HepG2 (cell line): Measurements from ENCODE around the gene CCDC18. TPM values are rescaled to one million over a fixed set of nuclear protein-coding genes. Genes with fewer than 3 reads are reported as not detected.

Experiments used
- ATAC-seq: fragments of 200-7000 bp; cut with Tn5 transposase; 3 replicates; pipeline ENCODE4 v1.9.1; 2020; ENCODE audit warnings: mild to moderate bottlenecking, moderate library complexity
- BruUV-seq: library from RNA; stranded (reverse); fragments of 400-500 nt; replicated peaks from 2 replicates; lab custom pipeline; 2021; lab: Mats Ljungman, UMichigan
- CTCF ChIA-PET: fragments of 300-600 bp; formaldehyde crosslinking; extraction: SDS; loops from one replicate; lab custom pipeline; 2021; ENCODE audit warnings: low total read pairs, inconsistent platforms, low intra/inter-chr PET ratio; lab: Yijun Ruan, JAX
- POLR2A ChIA-PET: fragments of 350-600 bp; sonication (Branson Sonifier 250); formaldehyde crosslinking; loops from one replicate; lab custom pipeline; 2020; ENCODE audit warnings: antibody characterized with exemption, inconsistent platforms; lab: Yijun Ruan, JAX
- DNase-seq: peaks from one replicate; pipeline ENCODE4 v3.0.0-alpha.2; 2015; ENCODE audit warnings: low spot score
- FAIRE-seq: peaks from 3 replicates; lab custom pipeline; 2011; peaks lifted over from hg19 to GRCh38; lab: Jason Lieb, UNC
- H2AFZ ChIP-seq: one replicate; pipeline ENCODE4 v1.6.1; 2011; ENCODE audit warnings: low read length, inconsistent platforms
- H3K27ac ChIP-seq: fragments of 300-600 bp; 3 replicates; pipeline ENCODE4 v1.8.0; 2011; ENCODE audit warnings: mixed run types, mild to moderate bottlenecking, mixed read lengths, low read length, inconsistent platforms; ENCODE audit not compliant: insufficient read depth; ENCODE audit errors: extremely low read length
- H3K27me3 ChIP-seq, 2 experiments: fragments of 200-600 bp in 1 of 2; 2 replicates in 1 of 2; 3 replicates in 1 of 2; pipeline versions ENCODE4 v1.6.0 to v1.8.0; 2011; ENCODE audit warnings: low read length in 2 of 2, mild to moderate bottlenecking in 2 of 2, moderate library complexity in 2 of 2, inconsistent platforms in 1 of 2; ENCODE audit not compliant: insufficient read depth in 2 of 2, control insufficient read depth in 1 of 2
- H3K36me3 ChIP-seq, 2 experiments: fragments of 200-600 bp in 1 of 2; replicated peaks in 1 of 2; 2 replicates in 1 of 2; 3 replicates in 1 of 2; pipeline versions ENCODE4 v1.5.1 to v1.8.0; 2011; ENCODE audit warnings: low read length in 2 of 2, inconsistent platforms in 1 of 2; ENCODE audit not compliant: insufficient read depth in 2 of 2, control insufficient read depth in 1 of 2
- H3K4me1 ChIP-seq: 2 replicates; pipeline ENCODE4 v1.5.1; 2012; ENCODE audit warnings: low read length, inconsistent platforms; ENCODE audit not compliant: insufficient read depth
- H3K4me2 ChIP-seq: 2 replicates; pipeline ENCODE4 v1.6.0; 2011; ENCODE audit warnings: low read depth, low read length, inconsistent platforms
- H3K4me3 ChIP-seq, 3 experiments: fragments of 200-600 bp in 1 of 3; sonication (generic), shearing (Covaris generic) in 1 of 3; replicated peaks in 1 of 3; 2 replicates each; pipeline ENCODE4 v1.5.1; 2011 to 2016; ENCODE audit warnings: low read length in 3 of 3, inconsistent platforms in 2 of 3, low read depth in 2 of 3, mild to moderate bottlenecking in 2 of 3, control low read depth in 1 of 3, mixed read lengths in 1 of 3; ENCODE audit not compliant: insufficient read depth in 1 of 3
- H3K79me2 ChIP-seq: one replicate; pipeline ENCODE4 v1.6.1; 2011; ENCODE audit warnings: low read length, inconsistent platforms; ENCODE audit not compliant: insufficient read depth
- H3K9ac ChIP-seq: 2 replicates; pipeline ENCODE4 v1.6.0; 2011; ENCODE audit warnings: mild to moderate bottlenecking, low read depth, low read length, inconsistent platforms; ENCODE audit not compliant: insufficient read depth
- H3K9me3 ChIP-seq: 2 replicates; pipeline ENCODE4 v1.5.1; 2012; ENCODE audit warnings: mild to moderate bottlenecking, low read length
- H4K20me1 ChIP-seq: 2 replicates; pipeline ENCODE4 v1.6.0; 2011; ENCODE audit warnings: inconsistent platforms, mild to moderate bottlenecking, low read length, moderate library complexity; ENCODE audit not compliant: insufficient read depth
- MYPOP ChIP-seq: sonication (generic); formaldehyde crosslinking; IDR thresholded peaks from 2 replicates; pipeline ENCODE4 v1.8.1; 2023; ENCODE audit warnings: mild to moderate bottlenecking, moderate library complexity, missing genetic modification reagents
- RBAK ChIP-seq: sonication (generic); formaldehyde crosslinking; IDR thresholded peaks from 2 replicates; pipeline ENCODE4 v1.5.1; 2020; ENCODE audit warnings: mild to moderate bottlenecking, missing genetic modification reagents
- SMAD3 ChIP-seq: sonication (generic); formaldehyde crosslinking; IDR thresholded peaks from 2 replicates; pipeline ENCODE4 v1.4.0; 2020; ENCODE audit warnings: missing genetic modification reagents
- ZMYM4 ChIP-seq: sonication (generic); formaldehyde crosslinking; IDR thresholded peaks from 2 replicates; pipeline ENCODE4 v1.8.1; 2023; ENCODE audit warnings: mild to moderate bottlenecking, missing genetic modification reagents
- ZNF260 ChIP-seq: sonication (generic); formaldehyde crosslinking; IDR thresholded peaks from 2 replicates; pipeline ENCODE4 v1.4.0; 2020; ENCODE audit warnings: missing genetic modification reagents, low read depth, mild to moderate bottlenecking, borderline replicate concordance
- ZNF331 ChIP-seq: sonication (generic); formaldehyde crosslinking; IDR thresholded peaks from 2 replicates; pipeline ENCODE4 v1.4.0; 2020; ENCODE audit warnings: missing genetic modification reagents
- ZNF414 ChIP-seq: sonication (generic); formaldehyde crosslinking; IDR thresholded peaks from 2 replicates; pipeline ENCODE4 v1.5.0; 2020; ENCODE audit warnings: missing genetic modification reagents
- ZNF703 ChIP-seq: sonication (generic); formaldehyde crosslinking; IDR thresholded peaks from 2 replicates; pipeline ENCODE4 v1.5.1; 2020; ENCODE audit warnings: missing genetic modification reagents, mild to moderate bottlenecking, moderate library complexity, borderline replicate concordance
- ZSCAN29 ChIP-seq: sonication (generic); formaldehyde crosslinking; conservative IDR thresholded peaks from 2 replicates; pipeline ENCODE4 v1.4.0; 2020; ENCODE audit warnings: mild to moderate bottlenecking, missing genetic modification reagents
- WGBS: methylation state at CpG from one replicate; pipeline ENCODE4 v1.1.6; 2017; ENCODE audit warnings: low lambda C conversion rate; 5-methylcytosine and 5-hydroxymethylcytosine counted together
- in situ Hi-C: cut with HindIII; loops from 2 replicates; pipeline ENCODE4 v1.10.0; 2017; ENCODE audit warnings: low pct_unique_long_range_greater_than_20kb; ENCODE audit not compliant: extremely low pct_ligation_motif_present
- intact Hi-C: fragments of 100-400 bp; cut with micrococcal nuclease; formaldehyde crosslinking; loops from one replicate; pipeline ENCODE4 v1.10.0; 2022; ENCODE audit not compliant: unreplicated experiment
- polyA plus RNA-seq, 8 experiments: library from polyadenylated mRNA; depleted of rRNA in 3 of 8; stranded (reverse) in 7 of 8; unstranded in 1 of 8; fragments of >200 nt; fragmentation: Illumina TruSeq in 4 of 8; extraction: Trizol in 4 of 8; gene quantifications; 2 replicates each; pipeline versions ENCODE4 v1.2.1 to v1.2.3, GENCODE V29; 2011 to 2016; ENCODE audit warnings: low read depth in 4 of 8, missing spikeins in 1 of 8, mixed read lengths in 1 of 8; ENCODE audit not compliant: insufficient read depth in 1 of 8
- total RNA-seq, 5 experiments: library from RNA; depleted of rRNA; stranded (reverse); fragments of >200 nt; fragmentation: Illumina TruSeq; extraction: Trizol; gene quantifications; 2 replicates each; pipeline ENCODE4 v1.2.3, GENCODE V29; 2016; ENCODE audit warnings: low read depth in 1 of 5
- TF ChIP-seq, protein P1 (sequence below): sonication (generic); formaldehyde crosslinking; IDR thresholded peaks from 2 replicates; pipeline ENCODE4 v1.5.1; 2020; ENCODE audit warnings: missing genetic modification reagents, mild to moderate bottlenecking, borderline replicate concordance
- TF ChIP-seq, protein P2 (sequence below): sonication (generic); formaldehyde crosslinking; IDR thresholded peaks from 2 replicates; pipeline ENCODE4 v1.4.0; 2020; ENCODE audit warnings: missing genetic modification reagents
- TF ChIP-seq, protein P3 (sequence below): sonication (generic); formaldehyde crosslinking; conservative IDR thresholded peaks from 2 replicates; pipeline ENCODE4 v1.8.1; 2023; ENCODE audit warnings: missing genetic modification reagents
- TF ChIP-seq, protein P4 (sequence below): sonication (generic); formaldehyde crosslinking; IDR thresholded peaks from 2 replicates; pipeline ENCODE4 v1.4.0; 2020; ENCODE audit warnings: missing genetic modification reagents
- TF ChIP-seq, protein P5 (sequence below): sonication (generic); formaldehyde crosslinking; IDR thresholded peaks from 2 replicates; pipeline ENCODE4 v1.4.0; 2020; ENCODE audit warnings: missing genetic modification reagents

The CCDC18 gene
- total and polyA plus RNA-seq, 2 of the 13 experiments (the other 11 are each of a cell fraction or from before 2014, with no cell fraction given) = 1.9 to 18.4 TPM

DNA sequence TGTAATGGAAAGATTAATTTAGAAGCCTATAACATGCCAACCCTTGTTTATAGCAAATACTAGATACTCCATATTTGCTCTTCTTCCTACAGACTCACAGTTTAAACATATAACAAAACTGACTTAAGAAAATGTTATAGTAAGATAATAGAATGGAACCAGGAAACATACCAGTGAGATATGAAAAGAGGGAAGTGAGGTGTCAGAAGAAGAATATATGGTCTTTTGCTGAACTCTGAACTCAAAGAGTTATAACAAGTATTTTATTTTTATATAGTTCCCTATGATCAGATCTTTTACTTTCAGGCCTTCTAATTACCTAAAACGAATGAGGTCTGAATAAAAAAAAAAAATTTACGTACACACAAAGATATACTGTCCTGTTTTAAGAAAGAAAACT, 21.2 kb upstream of the CCDC18 start:
- H3K4me3 ChIP-seq = no peak overlapping the region
- in situ Hi-C loops (no loop called here), intact Hi-C loops (no loop called here)
- no peak for FAIRE-seq
- H2AFZ ChIP-seq = no peak overlapping the region
- no peak for ATAC-seq
- BruUV-seq = TSS peak; percentile 4
- H3K4me1 ChIP-seq = no peaks in the 10 kb centered on the region; the same call in 1 of the 2 replicates
- no peaks in the 10 kb centered on the region for H3K27me3 ChIP-seq
- no peak overlapping the region for H3K27ac ChIP-seq
- H3K79me2 ChIP-seq = peaks cover 29% of the 10 kb centered on the region
- WGBS = 96% methylated on average over 2 of the region's 2 CpGs
- H3K36me3 ChIP-seq = peaks cover 9 to 44% of the 10 kb centered on the region in 2 experiments
- CTCF ChIA-PET = no interaction called here
- TF ChIP-seq MYPOP (no peak), ZNF414 (no peak), SMAD3 (CRISPR knock-in tag) (no peak), ZMYM4 (no peak), ZSCAN29 (CRISPR knock-in tag) (no peak), ZNF331 (CRISPR knock-in tag) (no peak), ZNF260 (CRISPR knock-in tag) (no peak), RBAK (no peak), ZNF703 (CRISPR knock-in tag) (no peak)
- TF ChIP-seq, protein P1, sequence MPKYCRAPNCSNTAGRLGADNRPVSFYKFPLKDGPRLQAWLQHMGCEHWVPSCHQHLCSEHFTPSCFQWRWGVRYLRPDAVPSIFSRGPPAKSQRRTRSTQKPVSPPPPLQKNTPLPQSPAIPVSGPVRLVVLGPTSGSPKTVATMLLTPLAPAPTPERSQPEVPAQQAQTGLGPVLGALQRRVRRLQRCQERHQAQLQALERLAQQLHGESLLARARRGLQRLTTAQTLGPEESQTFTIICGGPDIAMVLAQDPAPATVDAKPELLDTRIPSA (CRISPR knock-in tag) = no peak
- TF ChIP-seq, protein P2, sequence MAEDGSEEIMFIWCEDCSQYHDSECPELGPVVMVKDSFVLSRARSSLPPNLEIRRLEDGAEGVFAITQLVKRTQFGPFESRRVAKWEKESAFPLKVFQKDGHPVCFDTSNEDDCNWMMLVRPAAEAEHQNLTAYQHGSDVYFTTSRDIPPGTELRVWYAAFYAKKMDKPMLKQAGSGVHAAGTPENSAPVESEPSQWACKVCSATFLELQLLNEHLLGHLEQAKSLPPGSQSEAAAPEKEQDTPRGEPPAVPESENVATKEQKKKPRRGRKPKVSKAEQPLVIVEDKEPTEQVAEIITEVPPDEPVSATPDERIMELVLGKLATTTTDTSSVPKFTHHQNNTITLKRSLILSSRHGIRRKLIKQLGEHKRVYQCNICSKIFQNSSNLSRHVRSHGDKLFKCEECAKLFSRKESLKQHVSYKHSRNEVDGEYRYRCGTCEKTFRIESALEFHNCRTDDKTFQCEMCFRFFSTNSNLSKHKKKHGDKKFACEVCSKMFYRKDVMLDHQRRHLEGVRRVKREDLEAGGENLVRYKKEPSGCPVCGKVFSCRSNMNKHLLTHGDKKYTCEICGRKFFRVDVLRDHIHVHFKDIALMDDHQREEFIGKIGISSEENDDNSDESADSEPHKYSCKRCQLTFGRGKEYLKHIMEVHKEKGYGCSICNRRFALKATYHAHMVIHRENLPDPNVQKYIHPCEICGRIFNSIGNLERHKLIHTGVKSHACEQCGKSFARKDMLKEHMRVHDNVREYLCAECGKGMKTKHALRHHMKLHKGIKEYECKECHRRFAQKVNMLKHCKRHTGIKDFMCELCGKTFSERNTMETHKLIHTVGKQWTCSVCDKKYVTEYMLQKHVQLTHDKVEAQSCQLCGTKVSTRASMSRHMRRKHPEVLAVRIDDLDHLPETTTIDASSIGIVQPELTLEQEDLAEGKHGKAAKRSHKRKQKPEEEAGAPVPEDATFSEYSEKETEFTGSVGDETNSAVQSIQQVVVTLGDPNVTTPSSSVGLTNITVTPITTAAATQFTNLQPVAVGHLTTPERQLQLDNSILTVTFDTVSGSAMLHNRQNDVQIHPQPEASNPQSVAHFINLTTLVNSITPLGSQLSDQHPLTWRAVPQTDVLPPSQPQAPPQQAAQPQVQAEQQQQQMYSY = no peak
- TF ChIP-seq, protein P3, sequence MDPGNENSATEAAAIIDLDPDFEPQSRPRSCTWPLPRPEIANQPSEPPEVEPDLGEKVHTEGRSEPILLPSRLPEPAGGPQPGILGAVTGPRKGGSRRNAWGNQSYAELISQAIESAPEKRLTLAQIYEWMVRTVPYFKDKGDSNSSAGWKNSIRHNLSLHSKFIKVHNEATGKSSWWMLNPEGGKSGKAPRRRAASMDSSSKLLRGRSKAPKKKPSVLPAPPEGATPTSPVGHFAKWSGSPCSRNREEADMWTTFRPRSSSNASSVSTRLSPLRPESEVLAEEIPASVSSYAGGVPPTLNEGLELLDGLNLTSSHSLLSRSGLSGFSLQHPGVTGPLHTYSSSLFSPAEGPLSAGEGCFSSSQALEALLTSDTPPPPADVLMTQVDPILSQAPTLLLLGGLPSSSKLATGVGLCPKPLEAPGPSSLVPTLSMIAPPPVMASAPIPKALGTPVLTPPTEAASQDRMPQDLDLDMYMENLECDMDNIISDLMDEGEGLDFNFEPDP (CRISPR knock-in tag) = no peak
- TF ChIP-seq, protein P4, sequence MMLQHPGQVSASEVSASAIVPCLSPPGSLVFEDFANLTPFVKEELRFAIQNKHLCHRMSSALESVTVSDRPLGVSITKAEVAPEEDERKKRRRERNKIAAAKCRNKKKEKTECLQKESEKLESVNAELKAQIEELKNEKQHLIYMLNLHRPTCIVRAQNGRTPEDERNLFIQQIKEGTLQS = no peak
- TF ChIP-seq, protein P5, sequence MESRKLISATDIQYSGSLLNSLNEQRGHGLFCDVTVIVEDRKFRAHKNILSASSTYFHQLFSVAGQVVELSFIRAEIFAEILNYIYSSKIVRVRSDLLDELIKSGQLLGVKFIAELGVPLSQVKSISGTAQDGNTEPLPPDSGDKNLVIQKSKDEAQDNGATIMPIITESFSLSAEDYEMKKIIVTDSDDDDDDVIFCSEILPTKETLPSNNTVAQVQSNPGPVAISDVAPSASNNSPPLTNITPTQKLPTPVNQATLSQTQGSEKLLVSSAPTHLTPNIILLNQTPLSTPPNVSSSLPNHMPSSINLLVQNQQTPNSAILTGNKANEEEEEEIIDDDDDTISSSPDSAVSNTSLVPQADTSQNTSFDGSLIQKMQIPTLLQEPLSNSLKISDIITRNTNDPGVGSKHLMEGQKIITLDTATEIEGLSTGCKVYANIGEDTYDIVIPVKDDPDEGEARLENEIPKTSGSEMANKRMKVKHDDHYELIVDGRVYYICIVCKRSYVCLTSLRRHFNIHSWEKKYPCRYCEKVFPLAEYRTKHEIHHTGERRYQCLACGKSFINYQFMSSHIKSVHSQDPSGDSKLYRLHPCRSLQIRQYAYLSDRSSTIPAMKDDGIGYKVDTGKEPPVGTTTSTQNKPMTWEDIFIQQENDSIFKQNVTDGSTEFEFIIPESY (CRISPR knock-in tag) = no peak
- no peaks in the 10 kb centered on the region for H4K20me1 ChIP-seq
- no peak overlapping the region for H3K9ac ChIP-seq
- POLR2A ChIA-PET = no interaction called here
- DNase-seq = no peak
- no peaks in the 10 kb centered on the region for H3K9me3 ChIP-seq
- no peak overlapping the region for H3K4me2 ChIP-seq
